Measurements from ENCODE around the gene SEZ6.

- TF ChIP-seq POLR2A (IDR thresholded peaks at IDR 0.05; ENCODE audit: low read depth) (peak; percentile 72), CTCF (IDR thresholded peaks at IDR 0.05) (no peak)
Observed at GRCh38 chr17:28951428-28951990, 54.3 kb downstream of the SEZ6 start, which contains the start of gene PHF12.

Data from esophagus muscularis mucosa (tissue), 3 donors.